ENCODE results near the gene MACROH2A1. TPM values are rescaled to one million over a fixed set of nuclear protein-coding genes. Genes with fewer than 3 reads are reported as not detected.

MACROH2A1 gene
- total and polyA plus RNA-seq, 10 of the 15 experiments (the other 5 are each of a cell fraction or from before 2014, with no cell fraction given): 45.7 to 230 (median 196) TPM

- ChIA-PET POLR2A (no interaction called here), RAD21 (ENCODE audit: unreplicated experiment) (no interaction called here), SMC1A (ENCODE audit: uncharacterized antibody, unreplicated experiment) (no interaction called here), CTCF (no interaction called here)
- ATAC-seq: peak; percentile 27
- FAIRE-seq: no peak
- peaks cover 13% of the 10 kb centered on the region for H3K4me1 ChIP-seq (ENCODE audit: control insufficient read depth, insufficient read depth, low read length)
- DNase-seq (ENCODE audit: low read depth, low spot score): no peak
- no peak overlapping the region for H3K4me3 ChIP-seq
- intact Hi-C loops (cut with micrococcal nuclease; ENCODE audit: unreplicated experiment) (no loop called here), in situ Hi-C loops (cut with MboI) (no loop called here)
- WGBS (ENCODE audit: insufficient coverage, insufficient replicate concordance, low lambda C conversion rate, missing lambda C conversion rate): 83% methylated on average over 17 of the region's 17 CpGs
- no TSS peak for BruUV-seq (replicated peaks)
- H4K20me1 ChIP-seq (ENCODE audit: control insufficient read depth, insufficient read depth): no peaks in the 10 kb centered on the region; the same call in none of the 2 replicates
- no peaks in the 10 kb centered on the region for H3K27me3 ChIP-seq (replicated peaks in 1 of 2; ENCODE audit: control insufficient read depth in 2 of 2, insufficient read depth in 2 of 2, low read length in 1 of 2)
- H3K79me2 ChIP-seq (ENCODE audit: control insufficient read depth, insufficient read depth, low read length): no peaks in the 10 kb centered on the region; the same call in none of the 2 replicates
- peak overlapping the region; percentile 41; the same call in 1 of the 2 replicates for H3K4me2 ChIP-seq (ENCODE audit: control insufficient read depth, insufficient read depth)
- no peaks in the 10 kb centered on the region for H3K9me3 ChIP-seq (replicated peaks; ENCODE audit: control insufficient read depth, insufficient read depth, low read length)
- no peak overlapping the region for H2AFZ ChIP-seq (ENCODE audit: control insufficient read depth, low read depth, low read length)
- H3K27ac ChIP-seq (ENCODE audit: control insufficient read depth, insufficient read depth): no peak overlapping the region
- peaks cover 36 to 66% of the 10 kb centered on the region in 2 experiments for H3K36me3 ChIP-seq (ENCODE audit: control insufficient read depth in 2 of 2, insufficient read depth in 2 of 2, low read length in 1 of 2)
- TF ChIP-seq STAT1 (conservative IDR thresholded peaks at IDR 0.05): no peak
- TF ChIP-seq GATAD2B (conservative IDR thresholded peaks at IDR 0.05; ENCODE audit: low read depth): no peak
- no peak for TF ChIP-seq CHD4 (IDR thresholded peaks at IDR 0.05)
- no peak for TF ChIP-seq ZNF384 (IDR thresholded peaks at IDR 0.05; ENCODE audit: borderline replicate concordance, low read depth, low read length)
- no peak for TF ChIP-seq ZNF622 (IDR thresholded peaks at IDR 0.05)
- TF ChIP-seq SPI1 (IDR thresholded peaks at IDR 0.05; ENCODE audit: borderline replicate concordance, insufficient read depth, low read depth, low read length): no peak
- TF ChIP-seq, protein P1, sequence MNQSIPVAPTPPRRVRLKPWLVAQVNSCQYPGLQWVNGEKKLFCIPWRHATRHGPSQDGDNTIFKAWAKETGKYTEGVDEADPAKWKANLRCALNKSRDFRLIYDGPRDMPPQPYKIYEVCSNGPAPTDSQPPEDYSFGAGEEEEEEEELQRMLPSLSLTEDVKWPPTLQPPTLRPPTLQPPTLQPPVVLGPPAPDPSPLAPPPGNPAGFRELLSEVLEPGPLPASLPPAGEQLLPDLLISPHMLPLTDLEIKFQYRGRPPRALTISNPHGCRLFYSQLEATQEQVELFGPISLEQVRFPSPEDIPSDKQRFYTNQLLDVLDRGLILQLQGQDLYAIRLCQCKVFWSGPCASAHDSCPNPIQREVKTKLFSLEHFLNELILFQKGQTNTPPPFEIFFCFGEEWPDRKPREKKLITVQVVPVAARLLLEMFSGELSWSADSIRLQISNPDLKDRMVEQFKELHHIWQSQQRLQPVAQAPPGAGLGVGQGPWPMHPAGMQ (IDR thresholded peaks at IDR 0.05; ENCODE audit: borderline replicate concordance): no peak
- no peak for TF ChIP-seq LARP7 (IDR thresholded peaks at IDR 0.05)
- TF ChIP-seq, protein P2, sequence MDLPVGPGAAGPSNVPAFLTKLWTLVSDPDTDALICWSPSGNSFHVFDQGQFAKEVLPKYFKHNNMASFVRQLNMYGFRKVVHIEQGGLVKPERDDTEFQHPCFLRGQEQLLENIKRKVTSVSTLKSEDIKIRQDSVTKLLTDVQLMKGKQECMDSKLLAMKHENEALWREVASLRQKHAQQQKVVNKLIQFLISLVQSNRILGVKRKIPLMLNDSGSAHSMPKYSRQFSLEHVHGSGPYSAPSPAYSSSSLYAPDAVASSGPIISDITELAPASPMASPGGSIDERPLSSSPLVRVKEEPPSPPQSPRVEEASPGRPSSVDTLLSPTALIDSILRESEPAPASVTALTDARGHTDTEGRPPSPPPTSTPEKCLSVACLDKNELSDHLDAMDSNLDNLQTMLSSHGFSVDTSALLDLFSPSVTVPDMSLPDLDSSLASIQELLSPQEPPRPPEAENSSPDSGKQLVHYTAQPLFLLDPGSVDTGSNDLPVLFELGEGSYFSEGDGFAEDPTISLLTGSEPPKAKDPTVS (IDR thresholded peaks at IDR 0.05; ENCODE audit: low read depth, low read length): no peak
- no peak for TF ChIP-seq TCF12 (IDR thresholded peaks at IDR 0.05; ENCODE audit: low read depth, low read length)
- no peak for TF ChIP-seq NBN (IDR thresholded peaks at IDR 0.05)
- no peak for TF ChIP-seq MTA3 (IDR thresholded peaks at IDR 0.05; ENCODE audit: borderline replicate concordance, low read length)
- TF ChIP-seq, protein P3, sequence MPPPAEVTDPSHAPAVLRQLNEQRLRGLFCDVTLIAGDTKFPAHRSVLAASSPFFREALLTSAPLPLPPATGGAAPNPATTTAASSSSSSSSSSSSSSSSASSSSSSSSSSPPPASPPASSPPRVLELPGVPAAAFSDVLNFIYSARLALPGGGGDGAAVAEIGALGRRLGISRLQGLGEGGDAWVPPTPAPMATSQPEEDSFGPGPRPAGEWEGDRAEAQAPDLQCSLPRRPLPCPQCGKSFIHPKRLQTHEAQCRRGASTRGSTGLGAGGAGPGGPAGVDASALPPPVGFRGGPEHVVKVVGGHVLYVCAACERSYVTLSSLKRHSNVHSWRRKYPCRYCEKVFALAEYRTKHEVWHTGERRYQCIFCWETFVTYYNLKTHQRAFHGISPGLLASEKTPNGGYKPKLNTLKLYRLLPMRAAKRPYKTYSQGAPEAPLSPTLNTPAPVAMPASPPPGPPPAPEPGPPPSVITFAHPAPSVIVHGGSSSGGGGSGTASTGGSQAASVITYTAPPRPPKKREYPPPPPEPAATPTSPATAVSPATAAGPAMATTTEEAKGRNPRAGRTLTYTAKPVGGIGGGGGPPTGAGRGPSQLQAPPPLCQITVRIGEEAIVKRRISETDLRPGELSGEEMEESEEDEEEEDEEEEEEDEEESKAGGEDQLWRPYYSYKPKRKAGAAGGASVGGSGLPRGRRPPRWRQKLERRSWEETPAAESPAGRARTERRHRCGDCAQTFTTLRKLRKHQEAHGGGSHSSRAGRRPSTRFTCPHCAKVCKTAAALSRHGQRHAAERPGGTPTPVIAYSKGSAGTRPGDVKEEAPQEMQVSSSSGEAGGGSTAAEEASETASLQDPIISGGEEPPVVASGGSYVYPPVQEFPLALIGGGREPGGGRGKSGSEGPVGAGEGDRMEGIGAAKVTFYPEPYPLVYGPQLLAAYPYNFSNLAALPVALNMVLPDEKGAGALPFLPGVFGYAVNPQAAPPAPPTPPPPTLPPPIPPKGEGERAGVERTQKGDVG (CRISPR knock-in tag; IDR thresholded peaks at IDR 0.05): no peak
- TF ChIP-seq NR2F1 (conservative IDR thresholded peaks at IDR 0.05): no peak
- no peak for TF ChIP-seq ATF7 (IDR thresholded peaks at IDR 0.05; ENCODE audit: low read depth)
- no peak for TF ChIP-seq FOXM1 (IDR thresholded peaks at IDR 0.05; ENCODE audit: low read depth, low read length)
- no peak for TF ChIP-seq SP1 (IDR thresholded peaks at IDR 0.05; ENCODE audit: low read depth, low read length)
- TF ChIP-seq, protein P4, sequence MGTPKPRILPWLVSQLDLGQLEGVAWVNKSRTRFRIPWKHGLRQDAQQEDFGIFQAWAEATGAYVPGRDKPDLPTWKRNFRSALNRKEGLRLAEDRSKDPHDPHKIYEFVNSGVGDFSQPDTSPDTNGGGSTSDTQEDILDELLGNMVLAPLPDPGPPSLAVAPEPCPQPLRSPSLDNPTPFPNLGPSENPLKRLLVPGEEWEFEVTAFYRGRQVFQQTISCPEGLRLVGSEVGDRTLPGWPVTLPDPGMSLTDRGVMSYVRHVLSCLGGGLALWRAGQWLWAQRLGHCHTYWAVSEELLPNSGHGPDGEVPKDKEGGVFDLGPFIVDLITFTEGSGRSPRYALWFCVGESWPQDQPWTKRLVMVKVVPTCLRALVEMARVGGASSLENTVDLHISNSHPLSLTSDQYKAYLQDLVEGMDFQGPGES (IDR thresholded peaks at IDR 0.05): no peak
- H3K9ac ChIP-seq (ENCODE audit: control insufficient read depth, insufficient read depth, low read length): no peak overlapping the region; the same call in 1 of the 2 replicates
These were observed 21.0 kb downstream of the MACROH2A1 start for GRCh38 chr5:135377751-135378680.
